Fibroblast of lung (primary cell): ENCODE data around the gene STAP2.

Experiments used
- EZH2 ChIP-seq: IDR thresholded peaks from 2 replicates; pipeline ENCODE4 v1.5.1; 2012; ENCODE audit warnings: low read length, control low read depth, mild to moderate bottlenecking; ENCODE audit errors: missing control alignments
- TF ChIP-seq, protein P1 (sequence below), 2 donors: IDR thresholded peaks in 1 of 2; conservative IDR thresholded peaks in 1 of 2; 1 replicate in 1 of 2; 2 replicates in 1 of 2; pipeline ENCODE4 v1.5.1; 2011 to 2012; ENCODE audit warnings: low read length in 2 of 2, control low read depth in 1 of 2, inconsistent platforms in 1 of 2, low read depth in 1 of 2, mild to moderate bottlenecking in 1 of 2

DNA sequence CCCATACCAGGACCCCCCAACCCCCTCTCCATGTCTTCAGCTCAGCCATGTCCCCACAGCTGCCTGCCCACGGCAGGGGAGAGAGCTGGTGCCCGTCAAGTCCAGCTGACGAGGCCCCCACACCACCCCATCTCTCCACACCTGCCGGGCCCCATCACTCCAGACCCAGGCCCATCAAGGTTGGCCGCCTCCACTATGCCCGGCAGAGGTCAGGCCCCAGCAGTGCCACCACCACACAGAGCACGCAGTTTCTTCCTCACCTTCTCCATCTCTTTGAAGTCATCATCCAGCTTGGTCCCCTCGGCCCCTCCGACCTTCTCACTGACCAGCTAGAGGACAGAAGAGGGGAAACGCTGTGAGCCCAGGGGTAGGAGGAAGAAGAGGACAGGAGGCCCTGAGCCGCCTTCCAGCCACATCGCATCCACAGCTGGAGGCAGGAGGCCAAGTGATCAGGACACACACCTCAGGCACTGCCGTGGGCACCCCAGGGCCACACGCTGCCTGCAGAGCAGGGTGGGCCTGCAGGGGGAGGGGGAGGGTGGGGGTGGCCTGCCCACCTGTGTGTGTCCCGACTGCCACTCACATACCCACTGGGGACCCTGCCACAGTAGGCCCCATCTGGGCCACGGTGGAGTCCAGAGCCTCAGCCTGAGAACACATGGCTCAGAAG lies 28.2 kb upstream of the STAP2 start:
- TF ChIP-seq, protein P1, sequence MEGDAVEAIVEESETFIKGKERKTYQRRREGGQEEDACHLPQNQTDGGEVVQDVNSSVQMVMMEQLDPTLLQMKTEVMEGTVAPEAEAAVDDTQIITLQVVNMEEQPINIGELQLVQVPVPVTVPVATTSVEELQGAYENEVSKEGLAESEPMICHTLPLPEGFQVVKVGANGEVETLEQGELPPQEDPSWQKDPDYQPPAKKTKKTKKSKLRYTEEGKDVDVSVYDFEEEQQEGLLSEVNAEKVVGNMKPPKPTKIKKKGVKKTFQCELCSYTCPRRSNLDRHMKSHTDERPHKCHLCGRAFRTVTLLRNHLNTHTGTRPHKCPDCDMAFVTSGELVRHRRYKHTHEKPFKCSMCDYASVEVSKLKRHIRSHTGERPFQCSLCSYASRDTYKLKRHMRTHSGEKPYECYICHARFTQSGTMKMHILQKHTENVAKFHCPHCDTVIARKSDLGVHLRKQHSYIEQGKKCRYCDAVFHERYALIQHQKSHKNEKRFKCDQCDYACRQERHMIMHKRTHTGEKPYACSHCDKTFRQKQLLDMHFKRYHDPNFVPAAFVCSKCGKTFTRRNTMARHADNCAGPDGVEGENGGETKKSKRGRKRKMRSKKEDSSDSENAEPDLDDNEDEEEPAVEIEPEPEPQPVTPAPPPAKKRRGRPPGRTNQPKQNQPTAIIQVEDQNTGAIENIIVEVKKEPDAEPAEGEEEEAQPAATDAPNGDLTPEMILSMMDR (conservative IDR thresholded peaks at IDR 0.05 in 1 of 2, IDR thresholded peaks at IDR 0.05 in 1 of 2; ENCODE audit: low read depth in 1 of 2, low read length in 2 of 2), result no peak
- no peak for TF ChIP-seq EZH2
